Kidney (tissue), 14 donors: ENCODE data around the gene ANKS1A. TPM values are rescaled to one million over a fixed set of nuclear protein-coding genes. Genes with fewer than 3 reads are reported as not detected.

Source experiments
- DNase-seq, 5 donors: peaks; one replicate each; pipeline ENCODE4 v3.0.0-alpha.2; 2013 to 2020
- FAIRE-seq: peaks from 2 replicates; lab custom pipeline; 2012; peaks lifted over from hg19 to GRCh38; lab: Jason Lieb, UNC
- H3K27ac ChIP-seq, 2 donors: one replicate each; pipeline ENCODE4 v1.7.0; 2013; ENCODE audit warnings: low read depth in 2 of 2, low read length in 2 of 2, inconsistent platforms in 1 of 2
- H3K27me3 ChIP-seq: one replicate; pipeline ENCODE4 v1.7.1; 2013; ENCODE audit warnings: low read length, inconsistent platforms; ENCODE audit not compliant: control insufficient read depth, insufficient read depth
- H3K36me3 ChIP-seq, 3 donors: one replicate each; pipeline versions ENCODE4 v1.7.0 to v1.7.1; 2013; ENCODE audit warnings: low read length in 3 of 3, control low read depth in 1 of 3, inconsistent platforms in 1 of 3; ENCODE audit not compliant: insufficient read depth in 3 of 3, control insufficient read depth in 2 of 3
- H3K4me1 ChIP-seq, 3 donors: one replicate each; pipeline versions ENCODE4 v1.7.0 to v1.7.1; 2013; ENCODE audit warnings: low read length in 3 of 3, inconsistent platforms in 1 of 3, low read depth in 1 of 3; ENCODE audit not compliant: control insufficient read depth in 2 of 3, insufficient read depth in 2 of 3
- H3K4me3 ChIP-seq, 3 donors: one replicate each; pipeline versions ENCODE4 v1.7.0 to v1.8.1; 2013; ENCODE audit warnings: low read length in 3 of 3, control low read depth in 1 of 3, inconsistent platforms in 1 of 3
- H3K9ac ChIP-seq, 3 donors: one replicate each; pipeline versions ENCODE4 v1.7.0 to v1.7.1; 2013; ENCODE audit warnings: low read length in 3 of 3, control low read depth in 1 of 3, inconsistent platforms in 1 of 3
- H3K9me3 ChIP-seq, 3 donors: one replicate each; pipeline versions ENCODE4 v1.7.0 to v1.7.1; 2013; ENCODE audit warnings: low read length in 3 of 3, control low read depth in 1 of 3, inconsistent platforms in 1 of 3; ENCODE audit not compliant: control insufficient read depth in 2 of 3, insufficient read depth in 1 of 3
- intact Hi-C: fragments of 100-400 bp; cut with DNase I; formaldehyde crosslinking; loops from one replicate; pipeline ENCODE4 v1.11.1; 2022
- polyA plus RNA-seq: library from polyadenylated mRNA; stranded (reverse); fragments of 350-450 nt; fragmentation: Illumina TruSeq; extraction: RNeasy Lipid Tissue Mini Kit (QIAGEN cat#74804); gene quantifications from one replicate; pipeline ENCODE4 v1.2.3, GENCODE V29; 2014; ENCODE audit warnings: low read depth, low replicate concordance; ENCODE audit not compliant: insufficient read depth
- total RNA-seq: library from RNA; stranded (reverse); fragmentation: NEBNext Ultra II Directional; extraction: Animal tissue kit (Norgen Biotek cat#: 25700); gene quantifications from one replicate; pipeline ENCODE4 v1.2.1, GENCODE V29; 2021
- TF ChIP-seq, protein P1 (sequence below): IDR thresholded peaks from 3 replicates; pipeline ENCODE4 v1.5.1; 2012; ENCODE audit warnings: mild to moderate bottlenecking, moderate library complexity, borderline replicate concordance; ENCODE audit not compliant: insufficient read depth; ENCODE audit errors: extremely low read depth
- donor health status: control.
- donor health status: control.
- donor health status: control.
- donor health status: control.
- donor health status: control.
- donor health status: DM: yes; HTN: yes; CAD: no.
- donor health status: Normal renal cell carcinoma (clear cell type).

ANKS1A gene
- total and polyA plus RNA-seq, 2 donors from 2014 or later: 9.4 to 25.9 TPM

DNA sequence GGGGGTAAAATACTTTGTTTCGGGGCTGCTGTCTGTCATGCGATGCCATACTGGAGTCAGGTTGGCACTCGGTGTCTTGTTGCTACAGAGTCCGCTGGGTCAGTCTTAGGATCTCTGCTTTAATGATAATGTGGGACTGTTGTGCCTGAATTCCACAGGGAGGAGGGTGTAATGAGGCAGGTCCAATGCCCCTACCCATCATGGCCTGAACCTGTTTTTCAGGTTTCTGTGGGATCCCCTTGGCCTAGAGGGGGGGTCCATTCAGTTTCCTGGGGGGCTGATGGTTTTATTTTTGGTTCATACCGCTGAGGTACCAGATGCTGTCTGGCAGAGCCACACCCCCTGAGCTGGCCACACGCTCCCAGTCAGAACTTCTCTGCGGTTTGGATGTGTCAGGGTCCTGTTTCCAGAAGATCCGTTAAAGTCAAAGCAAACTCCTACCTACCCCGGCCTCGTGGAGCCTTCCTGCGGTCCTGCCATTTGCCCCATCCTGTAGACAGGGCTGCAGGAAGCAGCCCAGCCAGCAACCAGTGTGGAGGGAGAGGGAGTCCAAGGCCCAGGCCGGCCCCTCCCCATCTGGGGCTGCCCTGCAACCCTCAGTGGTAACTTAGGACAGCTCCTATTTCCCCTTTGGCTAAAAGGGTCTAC is 182.4 kb downstream of the ANKS1A start:
- TF ChIP-seq, protein P1, sequence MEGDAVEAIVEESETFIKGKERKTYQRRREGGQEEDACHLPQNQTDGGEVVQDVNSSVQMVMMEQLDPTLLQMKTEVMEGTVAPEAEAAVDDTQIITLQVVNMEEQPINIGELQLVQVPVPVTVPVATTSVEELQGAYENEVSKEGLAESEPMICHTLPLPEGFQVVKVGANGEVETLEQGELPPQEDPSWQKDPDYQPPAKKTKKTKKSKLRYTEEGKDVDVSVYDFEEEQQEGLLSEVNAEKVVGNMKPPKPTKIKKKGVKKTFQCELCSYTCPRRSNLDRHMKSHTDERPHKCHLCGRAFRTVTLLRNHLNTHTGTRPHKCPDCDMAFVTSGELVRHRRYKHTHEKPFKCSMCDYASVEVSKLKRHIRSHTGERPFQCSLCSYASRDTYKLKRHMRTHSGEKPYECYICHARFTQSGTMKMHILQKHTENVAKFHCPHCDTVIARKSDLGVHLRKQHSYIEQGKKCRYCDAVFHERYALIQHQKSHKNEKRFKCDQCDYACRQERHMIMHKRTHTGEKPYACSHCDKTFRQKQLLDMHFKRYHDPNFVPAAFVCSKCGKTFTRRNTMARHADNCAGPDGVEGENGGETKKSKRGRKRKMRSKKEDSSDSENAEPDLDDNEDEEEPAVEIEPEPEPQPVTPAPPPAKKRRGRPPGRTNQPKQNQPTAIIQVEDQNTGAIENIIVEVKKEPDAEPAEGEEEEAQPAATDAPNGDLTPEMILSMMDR: no peak
- Histone ChIP-seq H3K36me3 (peaks cover 0 to 7% (median 6%) of the 10 kb centered on the region in 3 donors), H3K4me1 (no peaks in the 10 kb centered on the region), H3K4me3 (no peak overlapping the region), H3K9me3 (no peaks in the 10 kb centered on the region), H3K27ac (no peak overlapping the region), H3K9ac (no peak overlapping the region), H3K27me3 (no peaks in the 10 kb centered on the region)
- intact Hi-C loops: no loop called here
- peak in 2 of 5 donors; percentile 45 to 49 for DNase-seq
- FAIRE-seq: no peak

DNA sequence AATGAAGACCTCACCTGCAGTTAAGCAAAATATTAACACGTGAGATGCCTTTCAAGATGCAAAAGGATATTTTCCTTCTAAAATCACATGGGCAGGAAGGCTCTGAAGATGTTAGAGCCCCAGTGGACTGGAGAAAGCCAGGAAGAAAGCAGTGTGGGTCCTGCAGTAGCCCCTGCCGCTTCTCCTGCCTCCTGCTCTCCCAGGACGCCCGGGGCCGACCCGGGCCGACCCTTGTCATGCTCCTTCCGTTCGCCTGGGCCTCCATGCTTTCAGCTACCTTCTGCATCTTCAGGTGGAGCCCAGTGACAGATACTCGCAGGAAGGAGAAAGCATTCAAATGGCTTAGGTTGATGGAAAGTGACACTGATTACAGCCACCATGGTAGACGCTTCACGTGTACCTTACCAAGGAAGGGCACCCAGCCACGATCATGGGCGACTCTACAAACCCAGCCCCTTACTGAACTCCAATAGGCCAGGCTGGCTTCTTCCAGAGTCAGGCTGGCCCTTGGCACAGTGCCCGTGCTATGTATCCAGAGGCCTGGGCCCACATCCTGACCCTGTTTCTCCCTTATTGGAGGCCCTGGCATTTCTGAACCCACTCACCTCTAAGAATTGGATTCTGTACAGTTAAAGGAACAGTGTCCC is 183.1 kb downstream of the ANKS1A start:
- Histone ChIP-seq H3K4me1 (no peaks in the 10 kb centered on the region), H3K27me3 (no peaks in the 10 kb centered on the region), H3K9ac (no peak overlapping the region), H3K36me3 (peaks cover 0 to 9% (median 6%) of the 10 kb centered on the region in 3 donors), H3K4me3 (no peak overlapping the region), H3K27ac (no peak overlapping the region), H3K9me3 (no peaks in the 10 kb centered on the region)
- TF ChIP-seq, protein P1: no peak
- DNase-seq (peak in 1 of 5 donors; percentile 56), FAIRE-seq (no peak)
- intact Hi-C loops: no loop called here

DNA sequence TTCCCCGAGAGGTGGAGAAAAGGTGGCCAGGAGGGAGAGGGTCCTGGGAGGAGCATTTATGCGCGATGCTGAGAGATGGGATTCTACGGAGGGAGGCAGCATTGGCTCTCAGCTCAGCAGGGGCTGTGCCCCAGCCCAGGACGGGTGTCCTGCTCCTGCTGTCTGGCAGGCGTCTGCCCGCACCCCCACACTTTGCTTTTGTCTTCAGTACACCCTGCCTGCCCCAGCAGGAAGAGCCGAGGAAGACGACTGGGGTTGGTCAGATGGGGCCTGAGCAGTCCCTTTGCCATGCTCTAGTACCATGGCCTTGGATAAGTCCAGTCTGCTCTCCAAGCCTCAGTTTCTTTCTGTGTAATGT is 183.6 kb downstream of the ANKS1A start:
- no peaks in the 10 kb centered on the region for H3K9me3 ChIP-seq
- no peaks in the 10 kb centered on the region for H3K27me3 ChIP-seq
- H3K36me3 ChIP-seq: peaks cover 0 to 9% (median 6%) of the 10 kb centered on the region in 3 donors
- H3K27ac ChIP-seq: no peak overlapping the region
- H3K4me1 ChIP-seq: no peaks in the 10 kb centered on the region
- H3K9ac ChIP-seq: no peak overlapping the region
- H3K4me3 ChIP-seq: no peak overlapping the region
- TF ChIP-seq, protein P1: no peak
- intact Hi-C loops: no loop called here
- DNase-seq (peak in 1 of 5 donors; percentile 59), FAIRE-seq (no peak)
